Nephron (organoid): ENCODE results near the gene PITPNB.

ENCODE experiments used
- H3K27ac Mint-ChIP-seq, 3 experiments: 2 replicates each; pipeline ENCODE4 v1.8.0; 2020; ENCODE audit warnings: mixed read lengths in 3 of 3, mild to moderate bottlenecking in 2 of 3, moderate library complexity in 1 of 3
- H3K27me3 Mint-ChIP-seq: 2 replicates; pipeline ENCODE4 v1.8.0; 2021; ENCODE audit warnings: low read depth, mild to moderate bottlenecking, moderate library complexity, mixed read lengths
- H3K36me3 Mint-ChIP-seq: 2 replicates; pipeline ENCODE4 v1.8.0; 2020; ENCODE audit warnings: low read depth, mixed read lengths
- H3K4me1 Mint-ChIP-seq: 2 replicates; pipeline ENCODE4 v1.8.0; 2020; ENCODE audit warnings: mixed read lengths
- H3K4me3 Mint-ChIP-seq, 3 experiments: 2 replicates each; pipeline ENCODE4 v1.8.0; 2020; ENCODE audit warnings: mild to moderate bottlenecking in 3 of 3, mixed read lengths in 3 of 3, moderate library complexity in 2 of 3
- H3K9me3 Mint-ChIP-seq: 2 replicates; pipeline ENCODE4 v1.8.0; 2020; ENCODE audit warnings: mixed read lengths
- CTCF ChIP-seq, 3 experiments: fragments of 200-600 bp; sonication (generic); IDR thresholded peaks; one replicate each; pipeline ENCODE4 v1.5.0; 2021; ENCODE audit warnings: antibody characterized with exemption in 3 of 3; ENCODE audit not compliant: unreplicated experiment in 3 of 3

Gene PITPNB

GRCh38 chr22:27875951-27876350 lies 43.1 kb downstream of the PITPNB start:
- Mint-ChIP-seq H3K36me3 (peaks cover 28% of the 10 kb centered on the region), H3K4me1 (peaks cover 61% of the 10 kb centered on the region), H3K4me3 (no peak overlapping the region), H3K27ac (peak overlapping the region in 1 of 3 experiments; percentile 21), H3K9me3 (no peaks in the 10 kb centered on the region), H3K27me3 (no peaks in the 10 kb centered on the region)
- TF ChIP-seq CTCF (IDR thresholded peaks at IDR 0.05; ENCODE audit: unreplicated experiment in 3 of 3): no peak

- peaks cover 56% of the 10 kb centered on the region for H3K4me1 Mint-ChIP-seq
- H3K27me3 Mint-ChIP-seq: no peaks in the 10 kb centered on the region
- TF ChIP-seq CTCF (IDR thresholded peaks at IDR 0.05; ENCODE audit: unreplicated experiment in 3 of 3): no peak
- H3K4me3 Mint-ChIP-seq: no peak overlapping the region
- no peaks in the 10 kb centered on the region for H3K9me3 Mint-ChIP-seq
- peaks cover 36% of the 10 kb centered on the region for H3K36me3 Mint-ChIP-seq
- peak overlapping the region in 2 of 3 experiments; percentile 21 to 70 for H3K27ac Mint-ChIP-seq
Observed at GRCh38 chr22:27874764-27875163, 44.3 kb downstream of the PITPNB start.

- peaks cover 36% of the 10 kb centered on the region for H3K36me3 Mint-ChIP-seq
- H3K27me3 Mint-ChIP-seq: no peaks in the 10 kb centered on the region
- H3K9me3 Mint-ChIP-seq: no peaks in the 10 kb centered on the region
- no peak for TF ChIP-seq CTCF (IDR thresholded peaks at IDR 0.05; ENCODE audit: unreplicated experiment in 3 of 3)
- H3K4me3 Mint-ChIP-seq: no peak overlapping the region
- peaks cover 59% of the 10 kb centered on the region for H3K4me1 Mint-ChIP-seq
- peak overlapping the region in 2 of 3 experiments; percentile 21 to 70 for H3K27ac Mint-ChIP-seq
Observed at GRCh38 chr22:27874185-27874584, 44.9 kb downstream of the PITPNB start.

GRCh38 chr22:27873472-27873871 lies 45.6 kb downstream of the PITPNB start:
- no peak for TF ChIP-seq CTCF (IDR thresholded peaks at IDR 0.05; ENCODE audit: unreplicated experiment in 3 of 3)
- Mint-ChIP-seq H3K4me1 (peaks cover 61% of the 10 kb centered on the region), H3K9me3 (no peaks in the 10 kb centered on the region), H3K27me3 (no peaks in the 10 kb centered on the region), H3K36me3 (peaks cover 36% of the 10 kb centered on the region), H3K4me3 (no peak overlapping the region), H3K27ac (peak overlapping the region in 2 of 3 experiments; percentile 65 to 71)

GRCh38 chr22:27872488-27872887 lies 46.6 kb downstream of the PITPNB start:
- Mint-ChIP-seq H3K4me3 (no peak overlapping the region), H3K27me3 (no peaks in the 10 kb centered on the region), H3K27ac (no peak overlapping the region), H3K9me3 (no peaks in the 10 kb centered on the region), H3K36me3 (peaks cover 39% of the 10 kb centered on the region), H3K4me1 (peaks cover 58% of the 10 kb centered on the region)
- no peak for TF ChIP-seq CTCF (IDR thresholded peaks at IDR 0.05; ENCODE audit: unreplicated experiment in 3 of 3)

GRCh38 chr22:27871306-27872014 lies 47.6 kb downstream of the PITPNB start:
- Mint-ChIP-seq H3K27ac (peak overlapping the region in 2 of 3 experiments; percentile 85 to 86), H3K36me3 (peaks cover 39% of the 10 kb centered on the region), H3K4me1 (peaks cover 58% of the 10 kb centered on the region), H3K27me3 (no peaks in the 10 kb centered on the region), H3K9me3 (no peaks in the 10 kb centered on the region), H3K4me3 (no peak overlapping the region)
- TF ChIP-seq CTCF (IDR thresholded peaks at IDR 0.05; ENCODE audit: unreplicated experiment in 3 of 3): no peak
